NCI-H69 (cell line): ENCODE data around the gene ATAD3B.

ENCODE experiments used
- DNase-seq: peaks from one replicate; lab custom pipeline; 2025; lab: John Stamatoyannopoulos, UW

Gene ATAD3B

DNA sequence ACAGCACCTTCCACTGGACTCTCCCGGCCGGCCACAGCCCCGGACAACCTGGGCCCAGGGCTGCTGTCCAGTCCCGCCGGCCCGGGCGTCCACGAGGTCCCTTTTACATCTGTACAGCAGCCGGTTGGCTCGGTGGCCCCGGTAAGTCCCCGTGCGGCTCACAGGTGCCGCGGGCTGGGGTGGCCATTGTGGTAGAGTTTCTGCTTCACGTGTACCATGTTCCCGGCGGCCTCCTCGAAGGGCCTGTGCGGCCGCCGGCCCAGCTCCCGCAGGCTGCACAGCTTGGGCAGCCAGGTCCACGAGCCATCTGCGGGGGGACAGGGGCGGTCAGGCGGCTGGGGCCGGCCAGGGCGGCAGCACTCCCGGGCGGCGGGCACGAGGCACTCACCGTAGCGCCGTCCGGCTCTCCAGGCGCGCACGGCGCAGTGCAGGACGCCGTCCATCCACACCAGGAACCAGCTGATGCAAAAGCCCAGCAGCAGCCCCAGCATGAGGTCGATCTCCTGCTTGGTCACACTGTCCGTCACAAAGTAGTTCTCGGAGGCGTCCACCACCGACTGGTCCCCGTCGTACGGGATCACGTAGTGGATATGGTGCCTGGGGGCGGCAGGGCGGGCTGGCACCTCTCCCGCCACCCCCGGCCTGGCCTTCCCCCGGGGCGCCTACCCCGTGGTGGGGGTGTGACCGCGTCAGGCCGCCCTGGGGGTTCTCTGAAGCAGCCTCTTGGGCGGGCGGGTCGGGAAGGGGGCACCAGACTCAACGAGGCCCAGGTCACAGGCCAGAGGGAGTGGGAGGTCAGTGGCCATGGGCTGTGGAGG, 63.8 kb downstream of the ATAD3B start:
- no peak for DNase-seq

DNA sequence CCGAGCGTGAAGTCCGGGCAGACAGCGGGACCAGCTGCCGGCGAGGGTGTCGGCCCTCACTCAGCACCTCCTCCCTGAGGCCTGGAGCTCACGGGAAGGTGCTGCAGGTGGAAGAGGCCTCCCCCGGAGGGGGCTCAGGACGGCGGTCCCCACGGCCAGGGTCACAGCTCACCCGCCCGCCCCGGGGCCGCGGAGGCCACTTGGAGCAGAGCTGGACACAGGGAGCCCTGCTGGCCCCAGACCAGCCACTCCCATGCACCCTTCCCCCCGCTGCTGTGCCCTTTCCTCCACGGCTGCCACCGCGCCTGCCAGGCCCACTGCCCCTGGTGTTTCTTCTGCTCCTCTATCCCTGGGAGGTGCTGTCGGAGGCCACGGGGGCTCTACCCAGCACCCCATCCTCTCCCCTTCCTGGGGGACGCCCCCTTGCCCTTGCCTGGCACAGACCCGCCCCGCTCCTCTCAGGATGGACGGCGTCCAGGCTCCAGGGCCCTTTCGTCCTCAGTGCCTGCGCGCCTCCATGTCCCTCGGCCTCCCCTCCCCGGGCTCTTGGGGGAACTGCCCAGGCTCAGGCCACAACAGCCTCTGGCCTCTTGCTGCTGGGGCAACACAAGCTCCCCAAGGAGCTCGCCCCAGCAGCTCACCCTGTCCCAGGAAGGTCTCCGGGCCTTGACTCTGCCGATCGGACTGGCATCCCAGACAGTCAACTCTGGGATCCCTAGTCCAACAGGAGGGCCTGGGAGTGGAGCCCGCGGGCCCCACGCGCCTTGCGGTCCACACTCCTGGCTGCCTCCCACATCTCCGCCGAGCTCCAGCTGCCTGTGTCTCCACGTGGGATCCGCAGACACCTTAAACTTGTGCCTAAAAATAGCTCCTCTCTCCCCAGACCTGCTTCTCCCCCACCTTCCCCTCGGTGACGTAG, 64.7 kb downstream of the ATAD3B start:
- no peak for DNase-seq

DNA sequence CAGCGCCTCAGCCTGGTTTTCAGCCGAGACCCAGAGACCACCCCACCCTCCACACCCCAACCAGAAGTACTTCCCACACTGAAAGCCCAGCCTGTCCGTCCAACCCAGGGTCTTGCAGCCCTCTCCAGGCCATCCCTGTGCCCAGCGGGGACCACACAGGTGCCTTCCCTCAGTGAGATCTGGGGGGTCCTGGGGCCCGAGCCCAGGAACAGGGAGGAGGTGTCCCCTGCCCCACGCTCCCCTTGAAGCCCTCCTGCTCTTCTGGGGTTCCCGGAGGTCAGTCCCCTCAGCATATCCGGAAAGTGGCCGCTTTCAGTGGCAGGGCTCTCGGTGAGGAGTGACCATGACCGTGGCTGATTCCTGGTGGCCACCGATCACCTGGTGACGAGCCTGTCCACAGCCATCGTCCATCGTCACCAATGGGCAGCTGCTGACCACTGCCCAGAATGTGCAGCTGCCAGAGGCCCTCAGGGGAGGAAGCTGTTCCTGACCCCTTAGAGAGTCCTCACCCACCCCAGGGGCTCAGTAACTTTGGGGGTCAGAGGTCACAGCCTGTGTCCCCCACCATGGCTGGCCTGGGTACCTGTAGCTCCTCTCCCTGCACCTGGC, 65.5 kb downstream of the ATAD3B start:
- no peak for DNase-seq

DNA sequence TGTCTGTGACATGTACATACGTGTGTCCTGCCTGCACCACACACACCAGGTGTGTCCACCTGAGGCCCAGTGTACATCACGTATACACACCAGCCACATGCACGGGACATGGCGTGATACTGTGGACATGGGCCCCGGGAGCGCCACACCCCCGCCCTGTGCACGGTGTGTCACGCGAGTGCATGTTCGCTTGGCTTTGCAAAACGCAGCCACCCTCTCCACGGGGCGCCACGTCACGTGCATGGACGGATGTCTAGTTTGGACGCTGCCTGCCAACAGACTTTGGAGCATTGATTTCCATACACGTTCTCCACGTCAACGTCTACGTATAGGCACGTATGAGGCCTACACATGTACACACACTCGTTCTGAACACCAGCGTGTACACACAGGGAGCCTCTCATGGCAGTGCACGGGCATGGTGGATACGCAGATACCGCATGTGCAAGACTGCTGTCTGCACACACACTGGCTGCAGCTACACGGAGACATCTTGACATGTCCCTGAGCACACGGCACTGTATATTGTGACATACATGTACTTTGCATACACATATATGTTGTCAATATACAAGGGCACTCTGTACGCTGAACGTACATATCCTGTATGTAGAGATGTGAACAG, 66.2 kb downstream of the ATAD3B start:
- no peak for DNase-seq

DNA sequence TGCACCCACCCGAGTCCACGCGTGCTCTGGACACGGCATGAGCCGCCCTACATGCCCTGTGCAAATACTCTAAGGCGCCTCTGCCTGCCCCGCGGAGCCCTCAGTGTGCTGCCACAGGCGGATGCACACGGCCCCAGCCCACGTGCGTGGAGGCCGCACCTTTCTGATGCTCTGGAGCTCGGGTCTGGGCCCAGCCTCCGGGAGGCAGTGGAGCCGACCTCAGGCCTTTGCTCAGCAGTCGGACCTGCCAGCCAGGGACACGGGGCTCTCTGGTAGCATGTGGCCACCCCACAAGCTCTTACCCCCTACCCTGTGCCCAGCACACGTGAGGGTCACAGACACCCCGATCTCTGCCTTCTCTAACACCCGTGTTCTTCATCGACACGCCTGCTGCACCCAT, 66.8 kb downstream of the ATAD3B start:
- no peak for DNase-seq

DNA sequence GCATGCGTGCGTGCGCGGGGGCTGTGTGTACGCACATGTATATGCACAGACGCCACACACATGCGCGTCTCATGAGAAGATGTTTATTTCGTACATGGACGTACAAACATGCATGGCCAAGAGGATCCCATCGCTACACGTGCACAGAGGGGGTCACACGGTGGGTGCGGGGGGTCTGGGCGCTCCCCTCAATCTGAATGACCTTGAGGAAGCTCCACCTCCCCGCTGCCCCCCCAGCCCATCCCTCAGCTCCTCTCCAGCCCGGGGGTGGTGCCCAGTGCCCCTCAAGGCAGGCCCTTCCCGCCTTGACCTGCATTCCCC, 67.4 kb downstream of the ATAD3B start:
- no peak for DNase-seq

DNA sequence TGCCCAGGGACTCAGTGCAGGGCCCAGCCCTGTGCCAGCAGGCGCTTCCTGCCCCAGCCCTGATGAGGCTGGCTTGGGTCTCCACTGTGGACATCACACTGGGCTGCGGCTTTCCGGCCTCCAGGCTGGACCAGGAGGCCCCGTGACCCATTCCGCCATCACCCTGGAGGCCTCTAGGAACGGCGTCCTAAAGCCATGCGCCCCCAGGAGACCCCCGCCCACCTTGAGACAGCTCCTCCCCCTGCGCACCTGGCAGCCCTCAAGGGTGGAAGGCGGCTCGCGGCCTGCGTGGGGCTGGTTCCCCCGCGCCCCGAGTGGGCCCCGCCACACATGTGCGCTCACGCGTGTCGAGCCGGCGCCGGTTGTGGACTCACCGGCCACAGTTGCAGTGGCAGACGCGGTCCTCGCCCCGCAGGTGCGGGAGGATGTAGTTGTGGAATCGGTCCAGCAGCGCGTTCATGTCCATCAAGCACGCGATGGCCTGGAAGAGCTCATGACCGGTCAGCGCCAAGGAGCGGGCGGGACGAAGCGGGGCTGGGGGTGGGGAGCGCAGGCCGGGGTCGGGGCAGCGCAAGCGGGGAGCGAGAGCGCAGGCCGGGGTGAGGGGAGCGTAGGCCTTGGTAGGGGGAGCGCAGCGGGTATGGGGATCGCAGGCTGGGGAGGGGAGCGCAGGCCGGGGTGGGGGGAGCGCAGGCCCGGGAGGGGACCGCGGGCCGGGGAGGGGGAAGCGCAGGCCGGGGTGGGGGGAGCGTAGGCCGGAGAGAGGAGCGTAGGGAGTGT, 67.9 kb downstream of the ATAD3B start:
- no peak for DNase-seq

DNA sequence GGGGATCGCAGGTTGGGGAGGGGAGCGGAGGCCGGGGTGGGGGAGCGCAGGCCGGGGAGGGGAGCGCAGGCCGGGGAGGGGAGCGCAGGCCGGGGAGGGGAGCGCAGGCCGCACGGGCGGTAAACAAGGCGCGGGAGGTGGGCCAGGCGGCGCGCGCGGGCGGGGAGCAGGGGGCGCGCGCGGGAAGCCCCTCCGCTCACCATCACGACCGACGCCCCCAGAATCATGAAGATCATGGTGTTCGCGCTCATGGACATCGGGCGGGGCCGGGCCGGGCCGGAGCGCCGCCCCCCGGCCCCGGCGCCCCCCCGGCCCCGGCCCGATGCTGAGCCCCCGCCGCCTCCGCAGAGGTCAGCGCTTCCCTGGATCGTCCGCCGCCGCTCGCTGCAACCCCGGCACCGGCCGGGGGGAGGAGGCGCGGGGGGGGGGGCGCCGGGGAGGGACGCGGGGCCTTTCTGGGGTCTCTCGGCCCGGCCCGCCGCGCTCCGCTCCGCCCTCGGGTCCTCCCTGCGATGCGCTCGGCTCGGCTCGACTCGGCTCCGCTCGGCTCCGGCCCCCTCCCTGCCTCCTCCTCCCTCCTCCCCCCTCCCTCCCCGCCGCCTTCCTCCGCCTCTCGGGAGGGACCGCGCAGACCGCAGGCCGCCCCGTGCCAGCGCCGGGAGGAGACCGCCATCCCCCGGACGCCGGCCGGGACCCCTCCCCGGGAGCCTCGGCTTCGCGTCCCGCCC, 68.7 kb downstream of the ATAD3B start, which contains the start of gene TMEM240:
Gene TMEM240 (minus strand): TSS at position 535 of the 728 bp plus-strand sequence. CDS start 278 bp downstream, at position 257.
- peak; percentile 55 for DNase-seq

DNA sequence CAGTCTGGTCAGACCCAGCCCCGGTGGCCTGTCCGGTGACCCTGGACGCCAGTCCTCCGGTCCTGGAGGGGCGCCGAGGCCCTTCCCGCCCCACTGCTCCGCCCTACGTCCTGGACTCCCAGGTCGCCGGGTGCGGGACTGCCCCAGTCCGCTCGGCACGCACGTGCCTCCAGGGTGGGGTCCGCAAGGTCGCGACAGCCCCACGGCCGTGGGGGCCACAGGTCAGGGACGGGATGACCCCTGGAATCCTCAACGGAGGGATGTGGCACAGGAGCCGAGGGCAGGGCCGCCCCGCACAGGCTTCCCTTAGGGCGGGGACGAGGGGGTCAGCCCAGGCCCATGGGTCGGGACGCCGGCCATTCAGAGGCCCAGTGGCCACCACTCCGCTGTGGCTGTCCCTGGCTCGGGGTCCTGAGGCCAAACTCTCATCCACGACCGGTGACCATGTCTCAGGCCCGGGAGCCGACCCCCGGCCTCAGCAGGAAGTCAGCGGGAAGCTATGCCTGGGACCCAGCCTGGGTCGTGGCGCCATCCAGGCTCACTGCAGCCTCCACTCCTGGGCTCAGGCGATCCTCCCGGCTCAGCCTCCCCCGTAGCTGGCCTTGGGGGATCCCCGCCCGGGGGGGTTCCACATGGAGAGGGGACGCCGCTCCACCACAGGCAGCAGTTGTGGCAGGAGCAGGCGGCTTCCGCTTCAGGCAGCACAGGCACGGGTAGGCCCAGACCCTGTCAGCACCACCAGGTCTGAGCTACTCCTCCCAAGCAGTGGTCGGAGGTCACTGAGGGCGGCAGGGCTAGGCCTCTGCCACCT, 69.5 kb downstream of the ATAD3B start:
- no peak for DNase-seq

DNA sequence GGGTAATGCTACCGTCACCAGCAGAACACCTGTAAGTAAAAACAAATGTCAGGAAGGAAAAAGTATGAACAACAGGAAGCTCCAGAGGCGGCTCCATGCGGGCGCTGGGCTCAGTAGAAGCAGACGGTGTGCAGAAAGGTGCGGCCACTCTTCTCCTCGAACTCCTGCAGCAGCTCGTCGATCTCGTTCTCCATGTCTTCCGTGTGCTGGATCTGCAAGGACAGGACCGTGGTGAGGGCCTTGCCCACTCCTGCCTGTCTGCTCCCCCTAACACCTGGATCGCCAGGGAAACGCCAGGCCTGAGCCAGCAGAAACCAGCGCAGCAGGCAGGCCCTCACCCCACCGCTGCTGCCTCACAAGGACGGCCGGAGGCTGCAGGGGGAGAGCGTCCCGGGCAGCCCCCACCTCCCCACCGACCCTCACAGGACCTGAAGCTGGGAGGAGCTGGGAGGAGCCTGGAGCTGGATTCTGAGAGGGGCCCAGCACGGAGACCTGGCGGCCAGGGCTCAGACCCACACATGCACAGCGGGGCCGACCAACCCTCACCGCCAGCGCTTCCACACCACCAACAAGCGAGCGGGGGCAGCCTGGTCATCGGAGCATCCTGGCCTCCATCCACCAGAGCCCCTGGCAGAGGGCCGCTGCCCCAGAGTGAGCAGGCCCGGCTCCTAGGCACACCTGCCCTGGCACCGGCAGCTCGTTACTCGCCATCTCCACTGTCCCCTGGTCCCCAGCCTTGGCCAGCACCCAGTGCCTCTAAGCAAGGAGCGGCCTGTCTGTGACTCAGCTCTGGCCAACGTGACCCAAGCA, 70.6 kb downstream of the ATAD3B start:
- DNase-seq, result no peak

DNA sequence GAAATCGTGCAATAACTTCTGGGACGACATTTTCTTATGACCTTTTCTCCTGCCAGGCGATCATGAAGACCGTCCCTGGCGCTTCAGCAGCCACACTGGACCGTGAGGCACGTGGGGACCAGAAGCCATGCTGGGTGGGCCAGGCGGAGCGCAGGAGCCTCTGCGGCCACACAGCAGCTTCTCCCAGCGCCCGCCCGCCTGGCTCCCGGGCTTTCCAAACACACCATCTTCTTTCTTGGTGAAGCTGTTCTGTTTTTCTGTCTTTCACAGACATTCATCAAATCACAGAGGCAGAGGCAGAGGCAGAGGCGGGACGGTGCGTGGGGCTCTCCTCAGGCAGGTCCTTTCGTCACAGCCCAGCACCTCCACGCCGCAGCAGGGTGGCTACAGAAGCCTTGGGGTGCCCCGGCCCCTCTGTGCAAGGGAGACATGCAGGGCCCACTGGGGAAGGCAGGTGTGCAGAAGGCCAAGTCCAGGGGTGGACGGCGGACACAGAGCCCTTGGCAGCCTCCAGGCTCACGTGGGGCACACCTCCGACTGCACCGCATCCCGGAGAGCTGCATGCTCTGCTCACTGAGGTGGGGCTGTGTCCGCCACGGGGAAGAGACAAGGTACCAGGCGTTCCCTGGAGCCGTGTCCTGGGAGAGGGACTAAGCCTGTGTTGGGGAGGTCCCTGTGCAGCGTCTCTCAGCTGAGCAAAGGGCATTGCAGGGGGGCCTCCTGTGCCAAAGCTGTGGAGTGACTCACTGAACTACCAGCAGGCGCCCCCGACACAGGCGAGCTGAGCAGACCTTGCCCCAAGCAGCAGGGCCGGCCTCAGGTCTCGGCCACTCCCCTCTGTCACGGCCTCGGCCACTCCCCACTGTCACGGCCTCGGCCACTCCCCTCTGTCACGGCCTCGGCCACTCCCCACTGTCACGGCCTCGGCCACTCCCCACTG, 71.5 kb downstream of the ATAD3B start:
- DNase-seq, result no peak

DNA sequence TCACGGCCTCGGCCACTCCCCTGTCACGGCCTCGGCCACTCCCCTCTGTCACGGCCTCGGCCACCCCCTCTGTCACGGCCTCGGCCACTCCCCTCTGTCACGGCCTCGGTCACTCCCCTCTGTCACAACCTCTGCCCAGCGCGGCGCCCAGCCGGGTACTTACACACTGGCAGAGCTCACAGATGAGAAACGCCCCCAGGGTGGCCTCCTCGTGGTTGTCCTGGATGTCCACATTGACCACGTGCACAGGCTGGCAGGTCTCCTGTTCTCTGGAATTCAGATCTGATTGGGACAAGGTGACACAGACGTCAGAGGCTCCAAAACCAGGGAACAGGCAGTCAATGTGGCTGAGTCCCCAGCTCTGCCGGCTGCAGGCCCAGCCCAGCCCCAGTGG, 72.1 kb downstream of the ATAD3B start:
- DNase-seq, result no peak

DNA sequence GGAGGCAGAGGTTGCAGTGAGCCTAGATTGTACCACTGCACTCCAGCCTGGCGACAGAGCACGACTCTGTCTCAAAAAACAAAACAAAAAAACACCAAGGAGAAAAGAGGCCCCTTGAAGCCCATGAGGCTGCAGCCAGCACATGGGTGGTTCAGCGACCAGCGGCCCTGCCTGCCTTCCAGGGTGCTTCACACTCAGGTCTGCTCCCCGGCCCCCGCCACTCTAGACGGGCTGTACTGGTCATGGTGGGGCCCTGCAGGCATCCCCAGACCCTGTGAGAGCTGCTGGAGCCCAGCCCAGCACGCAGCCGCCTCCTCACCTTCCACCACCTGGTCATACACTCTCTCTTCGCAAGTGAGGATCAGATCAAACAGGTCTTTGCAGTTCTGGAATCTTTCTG, 73.0 kb downstream of the ATAD3B start:
- DNase-seq, result no peak
